Endodermal cell (in vitro differentiated cells): ENCODE measurements around the gene ARMH3. TPM values are rescaled to one million over a fixed set of nuclear protein-coding genes. Genes with fewer than 3 reads are reported as not detected.

ENCODE experiments used
- DNase-seq: peaks from one replicate; pipeline ENCODE4 v3.0.0-alpha.2; 2017
- H3K27ac ChIP-seq: 2 replicates; pipeline ENCODE4 v1.5.1; 2013; ENCODE audit warnings: mild to moderate bottlenecking, low read depth, low read length, moderate library complexity
- H3K27me3 ChIP-seq: 2 replicates; pipeline ENCODE4 v1.6.1; 2013; ENCODE audit warnings: mild to moderate bottlenecking, low read length, moderate library complexity; ENCODE audit not compliant: insufficient read depth, control insufficient read depth, poor library complexity, severe bottlenecking
- H3K36me3 ChIP-seq: 2 replicates; pipeline ENCODE4 v1.7.0; 2013; ENCODE audit warnings: mild to moderate bottlenecking, low read length, moderate library complexity; ENCODE audit not compliant: control insufficient read depth, insufficient read depth
- H3K4me1 ChIP-seq: one replicate; pipeline ENCODE4 v1.7.0; 2013; ENCODE audit warnings: low read length; ENCODE audit not compliant: control insufficient read depth, insufficient read depth
- H3K4me3 ChIP-seq: 2 replicates; pipeline ENCODE4 v1.5.1; 2013; ENCODE audit warnings: mild to moderate bottlenecking, low read length, moderate library complexity
- H3K9ac ChIP-seq: 2 replicates; pipeline ENCODE4 v1.6.1; 2013; ENCODE audit warnings: mild to moderate bottlenecking, low read length, moderate library complexity; ENCODE audit not compliant: poor library complexity, severe bottlenecking; ENCODE audit errors: extremely low read depth
- H3K9me3 ChIP-seq: 2 replicates; pipeline ENCODE4 v1.6.1; 2013; ENCODE audit warnings: mild to moderate bottlenecking, low read length, moderate library complexity; ENCODE audit not compliant: control insufficient read depth
- H3K27ac Mint-ChIP-seq: 2 replicates; pipeline ENCODE4 v1.8.0; 2020; ENCODE audit warnings: mixed read lengths
- H3K27me3 Mint-ChIP-seq: 2 replicates; pipeline ENCODE4 v1.8.0; 2021; ENCODE audit warnings: mild to moderate bottlenecking, mixed read lengths; ENCODE audit not compliant: insufficient read depth
- H3K36me3 Mint-ChIP-seq: 2 replicates; pipeline ENCODE4 v1.8.0; 2020; ENCODE audit warnings: low read depth, mixed read lengths
- H3K4me1 Mint-ChIP-seq: 2 replicates; pipeline ENCODE4 v1.8.0; 2020; ENCODE audit warnings: mixed read lengths
- H3K4me3 Mint-ChIP-seq: 2 replicates; pipeline ENCODE4 v1.8.0; 2020; ENCODE audit warnings: mild to moderate bottlenecking, moderate library complexity, mixed read lengths
- H3K9me3 Mint-ChIP-seq: 2 replicates; pipeline ENCODE4 v1.8.0; 2020; ENCODE audit warnings: mild to moderate bottlenecking, mixed read lengths
- WGBS, 2 experiments: methylation state at CpG; one replicate each; pipeline versions ENCODE4 v1.1.5 to v1.1.7; 2013; ENCODE audit warnings: missing lambda C conversion rate in 2 of 2, mixed read lengths in 1 of 2; ENCODE audit not compliant: insufficient coverage in 1 of 2, insufficient read length in 1 of 2; 5-methylcytosine and 5-hydroxymethylcytosine counted together
- total RNA-seq, 2 donors: library from RNA; stranded (reverse); fragmentation: NEBNext Ultra II Directional in 1 of 2; extraction: Animal tissue kit (Norgen Biotek cat#: 25700) in 1 of 2; gene quantifications; 2 replicates in 1 of 2; 3 replicates in 1 of 2; pipeline ENCODE4 v1.2.1, GENCODE V29; 2021
- TF ChIP-seq, protein P1 (sequence below): fragments of 200-600 bp; sonication (generic); conservative IDR thresholded peaks from 2 replicates; pipeline ENCODE4 v1.5.0; 2021; ENCODE audit warnings: antibody characterized with exemption, mild to moderate bottlenecking

The ARMH3 gene
- total RNA-seq, 2 donors from 2014 or later = 18.0 to 19.7 TPM

DNA sequence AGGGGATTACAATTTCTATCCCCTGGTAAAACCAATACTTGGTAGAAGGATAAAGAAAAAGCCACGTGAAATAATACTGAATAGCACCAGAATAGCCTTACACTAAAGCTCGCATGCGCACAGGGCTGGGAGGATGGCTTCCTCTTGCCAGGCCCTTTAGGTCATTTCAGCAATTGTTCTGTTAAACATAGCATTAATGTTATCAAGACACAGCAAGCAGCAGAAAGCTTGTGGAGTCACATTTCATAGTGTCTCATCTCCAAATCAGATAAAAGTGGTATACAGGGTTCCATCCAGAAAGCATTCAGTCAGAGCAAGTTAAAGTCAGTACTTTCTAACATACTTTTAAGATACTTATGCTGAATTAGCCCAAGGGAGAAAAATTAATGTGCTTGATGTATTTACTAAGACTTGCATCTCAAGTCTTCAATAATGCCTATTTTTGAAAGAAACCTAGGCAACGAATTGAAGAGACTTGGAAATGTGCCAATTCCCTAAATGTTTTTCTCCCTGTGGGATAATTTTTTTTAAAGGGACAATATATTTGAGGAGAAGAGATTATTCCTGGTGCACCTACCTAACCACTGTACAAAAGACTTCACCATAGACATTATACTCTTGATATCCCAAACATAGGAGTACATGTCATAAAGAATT, 258.4 kb downstream of the ARMH3 start:
- no peak overlapping the region for H3K27ac Mint-ChIP-seq
- TF ChIP-seq, protein P1, sequence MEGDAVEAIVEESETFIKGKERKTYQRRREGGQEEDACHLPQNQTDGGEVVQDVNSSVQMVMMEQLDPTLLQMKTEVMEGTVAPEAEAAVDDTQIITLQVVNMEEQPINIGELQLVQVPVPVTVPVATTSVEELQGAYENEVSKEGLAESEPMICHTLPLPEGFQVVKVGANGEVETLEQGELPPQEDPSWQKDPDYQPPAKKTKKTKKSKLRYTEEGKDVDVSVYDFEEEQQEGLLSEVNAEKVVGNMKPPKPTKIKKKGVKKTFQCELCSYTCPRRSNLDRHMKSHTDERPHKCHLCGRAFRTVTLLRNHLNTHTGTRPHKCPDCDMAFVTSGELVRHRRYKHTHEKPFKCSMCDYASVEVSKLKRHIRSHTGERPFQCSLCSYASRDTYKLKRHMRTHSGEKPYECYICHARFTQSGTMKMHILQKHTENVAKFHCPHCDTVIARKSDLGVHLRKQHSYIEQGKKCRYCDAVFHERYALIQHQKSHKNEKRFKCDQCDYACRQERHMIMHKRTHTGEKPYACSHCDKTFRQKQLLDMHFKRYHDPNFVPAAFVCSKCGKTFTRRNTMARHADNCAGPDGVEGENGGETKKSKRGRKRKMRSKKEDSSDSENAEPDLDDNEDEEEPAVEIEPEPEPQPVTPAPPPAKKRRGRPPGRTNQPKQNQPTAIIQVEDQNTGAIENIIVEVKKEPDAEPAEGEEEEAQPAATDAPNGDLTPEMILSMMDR = no peak
- Histone ChIP-seq H3K36me3 (peaks cover 95% of the 10 kb centered on the region), H3K9me3 (no peaks in the 10 kb centered on the region), H3K27ac (no peak overlapping the region), H3K4me3 (no peak overlapping the region), H3K9ac (no peak overlapping the region), H3K27me3 (no peaks in the 10 kb centered on the region), H3K4me1 (no peaks in the 10 kb centered on the region)
- no peaks in the 10 kb centered on the region for H3K27me3 Mint-ChIP-seq
- H3K4me1 Mint-ChIP-seq = no peaks in the 10 kb centered on the region
- peaks cover 87% of the 10 kb centered on the region for H3K36me3 Mint-ChIP-seq
- WGBS, 2 experiments = 94 to 100% methylated on average over 3 to 4 of the region's 4 CpGs
- H3K9me3 Mint-ChIP-seq = no peaks in the 10 kb centered on the region
- DNase-seq = no peak
- no peak overlapping the region for H3K4me3 Mint-ChIP-seq

Other genes with a start within 250 kb of the ARMH3 start
- gene OGA, start 237.7 kb downstream of the ARMH3 start, total RNA-seq = 100 to 1,000 TPM; 138 to 149 TPM
- 1 to 10 TPM; 2.8 to 3.0 TPM for gene KCNIP2, start 212.4 kb downstream of the ARMH3 start, total RNA-seq
- gene HPS6, start 9.2 kb upstream of the ARMH3 start, total RNA-seq = 10 to 100 TPM; 19.6 to 20.8 TPM
- 10 to 100 TPM; 72.0 to 82.6 TPM for gene LDB1, start 64.2 kb upstream of the ARMH3 start, total RNA-seq
- 10 to 100 TPM; 44.5 to 44.7 TPM for gene PPRC1, start 76.9 kb upstream of the ARMH3 start, total RNA-seq
- 10 to 100 TPM; 92.0 to 93.5 TPM for gene NOLC1, start 96.2 kb upstream of the ARMH3 start, total RNA-seq
- gene ELOVL3, start 170.1 kb upstream of the ARMH3 start, total RNA-seq = not detected
- not detected for gene PITX3, start 185.3 kb upstream of the ARMH3 start, total RNA-seq
- 10 to 100 TPM; 31.1 to 31.4 TPM for gene GBF1, start 189.4 kb upstream of the ARMH3 start, total RNA-seq